ENCODE measurements around the gene KIAA1671. TPM values are rescaled to one million over a fixed set of nuclear protein-coding genes. Genes with fewer than 3 reads are reported as not detected.

The KIAA1671 gene
- total and polyA plus RNA-seq, 2 of the 4 experiments (the other 2 are of a cell fraction): 0.02 TPM; not detected in 1

- no peak overlapping the region for H3K9ac ChIP-seq (ENCODE audit: low read depth, low read length)
- H3K4ac ChIP-seq (ENCODE audit: low read depth, low read length): no peak overlapping the region
- no peak overlapping the region for H4K91ac ChIP-seq (ENCODE audit: insufficient read depth, low read depth, low read length)
- no peaks in the 10 kb centered on the region for H3K36me3 ChIP-seq (ENCODE audit: control insufficient read depth, insufficient read depth, low read length)
- ChIA-PET CTCF (no interaction called here), POLR2A (ENCODE audit: unreplicated experiment) (no interaction called here)
- BruUV-seq (replicated peaks): no TSS peak
- no peak overlapping the region for H2AFZ ChIP-seq (replicated peaks; ENCODE audit: low read length, poor library complexity)
- DNase-seq (no peak), ATAC-seq (ENCODE audit: low read depth) (no peak)
- H2BK15ac ChIP-seq (ENCODE audit: low read depth, low read length): no peak overlapping the region
- no peaks in the 10 kb centered on the region for H3K9me1 ChIP-seq (ENCODE audit: insufficient read depth, low read length)
- H4K5ac ChIP-seq (ENCODE audit: low read depth, low read length): no peak overlapping the region
- H3K9me3 ChIP-seq (ENCODE audit: control insufficient read depth, insufficient read depth, low read length): no peaks in the 10 kb centered on the region
- H2BK20ac ChIP-seq (ENCODE audit: low read depth, low read length): no peak overlapping the region
- H2AK9ac ChIP-seq (replicated peaks; ENCODE audit: low read depth, low read length, poor library complexity): no peak overlapping the region
- no peak overlapping the region for H2BK120ac ChIP-seq (ENCODE audit: low read depth, low read length)
- no peaks in the 10 kb centered on the region for H3K79me1 ChIP-seq (ENCODE audit: low read depth in 1 of 2, low read length in 2 of 2)
- in situ Hi-C loops (cut with MboI; ENCODE audit: low sequenced_read_pairs): no loop called here
- H3K27me3 ChIP-seq (ENCODE audit: control insufficient read depth, insufficient read depth, low read length): peaks cover 14% of the 10 kb centered on the region
- no peak overlapping the region for H3K4me2 ChIP-seq (ENCODE audit: low read depth, low read length)
- H3K27ac ChIP-seq (ENCODE audit: insufficient read depth, low read length): no peak overlapping the region
- intact Hi-C loops (cut with micrococcal nuclease): no loop called here
- no peak overlapping the region for H3K14ac ChIP-seq (replicated peaks; ENCODE audit: low read depth, low read length)
- H3K18ac ChIP-seq (ENCODE audit: low read depth, low read length): no peak overlapping the region
- WGBS, 2 experiments (ENCODE audit: extremely low coverage in 2 of 2, insufficient read length in 1 of 2): 53% methylated on average over 4 of the region's 15 CpGs; no CpG with 5 or more reads in 1 of the 2 experiments
- H2AK5ac ChIP-seq (ENCODE audit: low read depth, low read length): no peak overlapping the region
- H2BK5ac ChIP-seq (ENCODE audit: low read depth, low read length, poor library complexity, severe bottlenecking): no peak overlapping the region
- H4K20me1 ChIP-seq (ENCODE audit: insufficient read depth, low read length): no peaks in the 10 kb centered on the region
- H3K4me1 ChIP-seq (ENCODE audit: control insufficient read depth, insufficient read depth, low read length): no peaks in the 10 kb centered on the region
- dilution Hi-C loops (cut with HindIII; ENCODE audit: low sequenced_read_pairs, unreplicated experiment): no loop called here
- H3K56ac ChIP-seq (ENCODE audit: extremely low read depth, insufficient read depth, low read length): no peak overlapping the region
- TF ChIP-seq USF2 (IDR thresholded peaks at IDR 0.05; ENCODE audit: low read depth, low read length) (no peak), MXI1 (IDR thresholded peaks at IDR 0.05; ENCODE audit: borderline replicate concordance, low read depth, low read length) (no peak), RAD21 (IDR thresholded peaks at IDR 0.05; ENCODE audit: low read length) (no peak), NFE2L2 (IDR thresholded peaks at IDR 0.05; ENCODE audit: low read depth, low read length) (no peak), POLR2A (IDR thresholded peaks at IDR 0.05; ENCODE audit: low read depth, low read length) (no peak), ELK1 (IDR thresholded peaks at IDR 0.05; ENCODE audit: borderline replicate concordance, low read depth, low read length) (no peak), MAFK (IDR thresholded peaks at IDR 0.05; ENCODE audit: low read depth, low read length) (no peak), CHD1 (IDR thresholded peaks at IDR 0.05; ENCODE audit: low read depth, low read length) (no peak), SMC3 (IDR thresholded peaks at IDR 0.05; ENCODE audit: low read depth, low read length) (no peak), MAZ (IDR thresholded peaks at IDR 0.05; ENCODE audit: borderline replicate concordance, low read depth, low read length) (no peak)
- H4K8ac ChIP-seq (ENCODE audit: low read depth in 2 of 2, low read length in 2 of 2): no peak overlapping the region
- no peak overlapping the region for H3K23ac ChIP-seq (ENCODE audit: low read depth, low read length)
- H3K4me3 ChIP-seq (ENCODE audit: insufficient read depth, low read depth, low read length): no peak overlapping the region
Measured at GRCh38 chr22:25066861-25067435, 114.4 kb downstream of the KIAA1671 start.
